Measurements from ENCODE around the gene CPNE5.
"Not testable (repeated sequence)": the region's sequence is repeated elsewhere in the genome, so short reads cannot be mapped to it uniquely, and the experiment has no call there.

CPNE5 gene

DNA sequence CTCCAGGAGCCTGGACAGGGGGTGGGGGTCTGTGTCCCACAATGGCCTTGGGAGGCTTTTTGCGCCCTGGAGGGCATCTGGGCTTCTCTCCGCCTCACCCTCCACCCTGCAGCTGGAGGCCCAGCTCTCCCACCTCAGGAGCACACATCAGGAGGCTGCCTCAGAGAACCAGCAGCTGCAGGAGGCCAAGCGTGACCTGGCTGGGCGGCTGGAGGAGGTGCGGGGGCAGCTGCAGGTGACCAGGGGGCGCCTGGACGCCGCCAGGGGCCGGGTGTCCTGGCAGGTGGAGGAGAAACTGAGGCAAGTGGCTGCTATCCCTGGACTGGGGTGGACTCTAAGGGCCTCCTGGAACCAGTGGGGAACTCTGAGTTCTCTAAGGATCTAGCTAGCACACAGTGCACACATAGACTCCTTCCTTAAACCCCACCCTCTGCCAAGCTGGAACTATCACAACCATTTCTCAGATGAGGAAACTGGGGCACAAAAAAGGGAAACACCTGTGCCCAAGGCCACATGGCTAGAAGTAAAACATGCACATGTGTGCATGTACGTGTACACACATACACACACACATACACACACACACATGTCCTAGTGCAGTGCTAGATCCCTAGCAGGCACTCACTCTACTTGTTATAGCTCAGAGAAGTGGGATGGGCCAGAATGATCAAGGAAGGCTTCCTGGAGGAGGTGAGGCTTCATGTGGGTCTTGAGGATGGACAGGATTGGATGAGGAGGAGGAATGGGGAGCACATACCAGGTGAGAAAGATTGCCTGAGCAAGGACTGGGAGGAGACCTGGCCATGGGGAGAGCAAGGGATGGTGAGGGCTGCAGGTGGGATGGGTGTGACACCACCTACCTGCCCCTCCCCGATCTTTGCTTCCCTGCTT lies 118.7 kb downstream of the CPNE5 start:
- no peak for DNase-seq

GRCh38 chr6:36719126-36719525 lies 120.1 kb downstream of the CPNE5 start:
- DNase-seq = no peak

GRCh38 chr6:36718560-36718959 lies 120.7 kb downstream of the CPNE5 start:
- DNase-seq = no peak

DNA sequence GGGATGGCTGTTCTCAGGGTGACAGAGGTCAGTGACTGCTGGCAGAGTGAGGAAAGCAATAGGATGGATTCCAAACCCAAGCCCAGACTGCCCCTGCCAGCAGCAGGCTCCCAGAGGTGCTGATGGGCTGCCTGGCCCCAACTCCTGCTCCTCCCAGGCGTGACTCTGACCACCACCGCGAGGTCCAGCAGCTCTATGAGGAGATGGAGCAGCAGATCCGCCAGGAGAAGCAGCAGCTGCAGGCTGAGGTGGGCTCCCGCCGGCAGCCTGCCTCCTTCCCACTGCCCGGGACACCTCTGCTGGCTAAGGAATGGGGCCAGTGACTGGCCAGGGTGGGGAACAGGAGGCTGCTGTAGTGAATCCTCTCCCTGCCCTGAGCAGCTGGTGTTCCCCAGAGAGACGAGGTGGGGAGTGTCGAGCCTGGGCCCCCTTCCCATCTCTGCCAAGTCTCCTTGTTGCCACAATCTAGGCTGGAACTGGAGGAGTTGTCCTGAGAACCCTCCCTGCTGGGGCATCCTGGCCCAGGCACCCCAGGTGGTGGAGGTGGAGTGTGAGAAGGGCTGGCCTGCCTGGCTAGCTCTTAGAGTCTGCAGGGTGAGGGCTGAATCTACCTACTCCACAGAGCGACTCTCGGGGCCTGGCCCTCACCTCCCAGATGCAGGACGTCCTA lies 121.2 kb downstream of the CPNE5 start:
- no peak for DNase-seq

GRCh38 chr6:36717231-36717825 lies 121.9 kb downstream of the CPNE5 start:
- no peak for DNase-seq

GRCh38 chr6:36716476-36717093 lies 122.7 kb downstream of the CPNE5 start:
- DNase-seq = no peak

DNA sequence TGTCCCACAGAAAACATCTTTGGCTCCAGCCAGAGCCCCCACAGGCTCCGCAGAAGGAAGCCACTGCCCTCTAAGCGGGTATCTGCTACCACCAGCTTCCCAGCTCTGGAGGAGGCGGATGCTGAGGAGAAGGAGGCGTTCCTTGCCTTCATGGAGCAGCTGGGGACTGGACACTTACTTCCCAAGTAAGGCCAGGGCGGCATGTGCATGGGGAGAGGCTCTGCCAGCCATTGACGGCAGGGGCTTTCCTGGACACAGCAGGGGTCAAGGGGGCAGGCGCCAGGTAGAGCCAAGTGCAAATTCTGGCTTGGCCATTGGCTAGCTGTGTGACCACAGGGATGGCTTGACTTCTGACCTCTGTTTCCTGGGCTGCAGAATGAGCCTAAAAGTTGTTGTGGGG lies 123.8 kb downstream of the CPNE5 start:
- DNase-seq = no peak

- no peak for DNase-seq
Observed at GRCh38 chr6:36714511-36714910, 124.7 kb downstream of the CPNE5 start.

DNA sequence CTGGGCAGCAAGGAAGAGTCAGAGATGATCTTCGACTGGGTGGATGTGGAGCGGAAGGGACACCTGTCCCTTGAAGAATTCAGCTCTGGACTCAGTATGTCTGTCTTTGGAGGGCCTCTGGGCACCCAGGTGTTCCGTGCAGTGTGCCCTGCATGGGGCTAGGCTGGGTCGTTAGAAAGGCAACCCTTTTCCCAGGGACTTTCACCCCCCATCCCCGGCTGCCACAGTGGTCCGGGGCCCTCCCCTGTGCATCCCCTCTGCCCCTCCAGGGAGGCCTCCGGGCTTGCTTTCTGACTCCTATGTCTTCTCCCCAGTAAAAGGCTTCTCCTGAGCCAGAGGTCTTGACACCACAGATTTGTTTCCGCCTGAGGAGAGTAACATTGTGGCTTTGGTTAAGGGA lies 125.4 kb downstream of the CPNE5 start:
- DNase-seq = no peak

DNA sequence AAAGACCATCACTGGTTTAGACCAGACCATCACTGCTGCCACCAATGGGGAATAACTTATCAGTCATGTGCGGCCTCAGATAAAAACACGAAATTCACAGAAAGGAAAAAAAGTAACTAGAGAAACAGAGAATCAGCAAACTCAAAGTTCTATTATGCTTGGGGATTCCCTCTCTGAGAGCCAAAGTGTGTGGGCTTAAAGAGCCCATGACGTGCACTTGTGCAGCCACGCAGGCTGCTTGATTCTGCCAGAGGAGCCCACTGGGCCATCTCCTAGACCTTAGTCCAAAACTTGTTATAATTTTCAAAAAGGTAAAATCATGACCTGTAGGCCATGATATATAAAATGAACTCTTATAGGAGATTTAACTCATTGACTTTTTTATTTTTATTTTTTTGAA lies 126.4 kb downstream of the CPNE5 start:
- no peak for DNase-seq

- no peak for DNase-seq
Observed at GRCh38 chr6:36706339-36706738, 132.9 kb downstream of the CPNE5 start.

GRCh38 chr6:36704961-36705577 lies 134.2 kb downstream of the CPNE5 start:
- not testable (repeated sequence) for DNase-seq

DNA sequence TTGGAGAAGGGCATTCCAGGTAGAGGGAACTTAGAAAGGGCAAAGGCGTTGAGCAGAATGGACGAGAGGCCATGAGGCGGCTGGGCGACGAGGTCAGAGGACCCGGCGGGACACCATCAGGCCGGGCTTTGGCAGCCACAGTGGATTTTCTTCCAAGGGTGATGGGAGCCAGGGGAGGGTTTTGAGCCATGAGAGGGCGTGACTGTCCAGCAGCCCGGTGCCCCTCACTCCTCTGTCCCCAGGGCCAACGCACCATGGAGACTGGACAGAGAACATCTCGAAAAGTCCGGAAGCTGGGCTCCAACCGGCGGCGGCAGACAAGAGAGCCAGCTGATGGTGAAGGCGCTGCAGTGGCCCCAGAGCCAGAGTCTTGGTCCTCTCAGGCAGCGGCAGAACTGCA lies 135.3 kb downstream of the CPNE5 start:
- DNase-seq = no peak

DNA sequence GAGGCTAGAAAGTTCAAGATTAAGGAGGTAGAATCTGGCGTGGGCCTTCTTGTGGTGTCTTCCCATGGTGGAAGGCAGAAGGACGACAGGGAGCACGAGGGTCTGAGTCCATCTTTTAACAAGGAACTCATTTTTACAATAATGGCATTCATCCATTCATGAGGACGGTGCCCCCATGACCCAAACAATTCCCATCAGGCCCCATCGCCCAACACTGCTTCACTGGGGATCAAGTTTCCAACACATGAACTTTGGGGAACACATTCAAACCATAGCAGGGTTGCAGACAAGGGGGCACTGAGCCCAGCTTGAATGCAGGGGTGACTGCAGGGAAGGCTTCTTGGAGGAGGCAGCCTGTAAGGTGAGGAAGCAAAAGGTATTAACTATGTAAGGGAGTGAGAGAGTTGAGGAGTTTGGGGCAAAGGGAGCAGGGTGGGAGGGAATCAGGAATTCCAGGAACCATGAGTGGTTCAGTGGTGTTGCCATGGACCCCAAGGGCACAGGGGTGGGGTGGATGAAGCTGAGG lies 136.1 kb downstream of the CPNE5 start:
- no peak for DNase-seq

DNA sequence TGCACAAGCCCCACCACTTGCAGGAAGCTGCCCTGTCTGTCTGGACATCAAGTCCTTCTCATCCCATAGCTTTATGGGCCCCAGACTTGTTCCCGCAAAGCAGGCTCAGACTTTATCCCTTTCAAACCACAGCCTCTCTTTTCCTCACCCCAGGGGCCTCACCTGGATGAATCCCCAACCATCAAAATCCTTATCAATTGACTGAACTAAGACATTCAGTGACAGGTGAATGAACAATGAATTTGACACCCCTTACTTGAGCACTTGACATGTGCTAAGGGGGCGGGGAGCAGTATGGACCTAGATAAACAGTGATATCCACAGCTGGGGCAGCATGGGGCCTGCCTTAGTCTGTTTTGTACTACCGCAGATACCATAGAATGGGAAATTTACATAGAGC lies 136.6 kb downstream of the CPNE5 start:
- DNase-seq = no peak

DNA sequence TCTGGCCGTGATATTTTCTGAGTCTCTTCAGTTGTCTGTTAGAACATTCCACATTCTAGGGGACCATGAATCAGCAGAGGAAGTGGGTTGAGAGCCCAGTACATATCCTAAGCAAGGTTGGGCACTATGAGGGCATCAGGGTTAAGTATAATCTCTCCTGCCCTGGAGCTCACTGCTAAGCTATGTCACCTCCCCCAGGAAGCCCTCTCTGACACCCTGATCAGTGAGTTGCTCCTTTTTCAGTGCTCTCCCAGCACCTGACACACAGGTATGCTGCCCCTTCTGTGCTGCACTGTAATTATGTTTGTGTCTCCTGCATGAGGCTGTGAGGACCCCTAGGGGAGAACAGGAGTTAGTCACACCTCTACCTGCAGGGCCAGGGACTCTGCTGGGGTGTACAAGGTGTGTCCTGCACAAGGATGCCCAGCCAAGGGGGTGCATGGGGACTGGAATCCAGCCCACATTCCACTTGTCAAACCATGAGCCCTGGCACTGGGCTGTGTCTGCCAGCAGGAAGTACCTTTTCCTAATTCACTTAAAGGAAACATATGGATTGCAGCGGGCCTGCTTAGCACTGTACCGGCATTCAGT lies 137.7 kb downstream of the CPNE5 start:
- DNase-seq = peak; percentile 24

DNA sequence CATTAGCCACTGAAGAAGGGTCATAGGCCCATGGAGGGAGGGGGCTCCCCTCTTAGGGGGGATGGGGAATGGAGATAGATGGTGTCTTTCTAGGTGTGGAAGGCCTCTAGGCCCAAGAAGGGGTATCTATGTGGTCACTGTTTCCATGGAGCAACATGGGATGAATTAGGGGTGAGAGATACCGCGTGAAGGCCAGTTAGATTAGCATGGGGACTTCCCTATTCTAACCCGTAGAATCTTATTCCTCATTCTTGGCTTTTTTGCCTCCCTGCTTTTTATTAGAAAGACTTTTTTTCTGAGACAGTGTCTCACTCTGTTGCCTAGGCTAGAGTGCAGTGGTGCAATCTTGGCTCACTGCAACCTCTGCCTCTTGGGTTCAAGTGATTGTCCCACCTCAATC lies 138.4 kb downstream of the CPNE5 start:
- no peak for DNase-seq

GRCh38 chr6:36700071-36700812 lies 139.0 kb downstream of the CPNE5 start:
- no peak for DNase-seq

- DNase-seq = no peak
Observed at GRCh38 chr6:36699348-36699747, 139.9 kb downstream of the CPNE5 start.

- DNase-seq = no peak
Observed at GRCh38 chr6:36698871-36699271, 140.4 kb downstream of the CPNE5 start.

DNA sequence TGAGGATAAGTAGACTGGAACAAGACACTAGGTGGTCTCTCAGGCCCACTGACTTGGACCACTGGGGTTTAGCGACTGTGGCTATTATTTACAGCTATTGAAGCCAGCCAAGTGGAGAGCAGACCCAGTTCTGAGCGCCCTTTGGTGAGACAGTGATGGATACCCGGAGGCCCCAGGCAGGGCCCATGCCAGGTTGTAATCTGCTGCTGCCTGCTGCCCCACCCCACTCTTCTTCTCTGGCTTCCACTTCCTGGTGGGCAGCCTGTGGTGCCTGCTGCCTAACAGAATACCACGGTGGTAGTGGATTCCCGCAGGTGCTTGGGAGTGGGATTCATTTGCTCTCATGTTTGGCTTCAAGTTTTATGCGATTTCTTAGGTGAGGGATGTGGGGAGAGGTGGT lies 141.0 kb downstream of the CPNE5 start:
- no peak for DNase-seq

DNA sequence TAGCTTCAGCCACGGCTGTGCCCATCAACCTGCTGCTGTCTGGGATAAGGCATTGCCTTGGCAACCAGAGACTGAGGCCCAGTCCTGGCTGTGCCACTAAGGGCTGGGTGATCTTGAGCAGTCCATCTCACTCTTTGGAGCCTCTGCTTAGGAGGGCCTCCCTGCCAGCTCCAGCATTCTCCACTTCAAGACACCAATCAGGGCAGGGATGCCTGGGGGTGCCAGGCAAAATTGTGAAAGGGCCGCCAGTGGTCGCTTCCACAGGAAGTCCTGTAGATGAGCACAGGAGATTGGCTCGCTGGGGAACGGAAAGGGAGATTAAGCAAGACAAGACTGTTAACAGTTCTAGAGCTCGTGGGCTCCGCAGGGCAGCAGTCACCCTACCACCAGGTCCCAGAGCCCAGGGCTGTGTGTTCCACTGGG lies 141.8 kb downstream of the CPNE5 start, which contains the start of gene RAB44:
TSS of gene RAB44 (plus strand) at position 346 of the 423 bp plus-strand sequence. CDS start 6,410 bp downstream, outside the sequence.
- no peak for DNase-seq

Measured in HCEC 1CT (cell line).